Embryonic facial prominence (tissue), 1 donor: ENCODE results near the gene NTSR1.

Experiments
- DNase-seq: peaks from one replicate; pipeline ENCODE4 v3.0.0-alpha.2; 2016; ENCODE audit errors: extremely low spot score

NTSR1 gene

DNA sequence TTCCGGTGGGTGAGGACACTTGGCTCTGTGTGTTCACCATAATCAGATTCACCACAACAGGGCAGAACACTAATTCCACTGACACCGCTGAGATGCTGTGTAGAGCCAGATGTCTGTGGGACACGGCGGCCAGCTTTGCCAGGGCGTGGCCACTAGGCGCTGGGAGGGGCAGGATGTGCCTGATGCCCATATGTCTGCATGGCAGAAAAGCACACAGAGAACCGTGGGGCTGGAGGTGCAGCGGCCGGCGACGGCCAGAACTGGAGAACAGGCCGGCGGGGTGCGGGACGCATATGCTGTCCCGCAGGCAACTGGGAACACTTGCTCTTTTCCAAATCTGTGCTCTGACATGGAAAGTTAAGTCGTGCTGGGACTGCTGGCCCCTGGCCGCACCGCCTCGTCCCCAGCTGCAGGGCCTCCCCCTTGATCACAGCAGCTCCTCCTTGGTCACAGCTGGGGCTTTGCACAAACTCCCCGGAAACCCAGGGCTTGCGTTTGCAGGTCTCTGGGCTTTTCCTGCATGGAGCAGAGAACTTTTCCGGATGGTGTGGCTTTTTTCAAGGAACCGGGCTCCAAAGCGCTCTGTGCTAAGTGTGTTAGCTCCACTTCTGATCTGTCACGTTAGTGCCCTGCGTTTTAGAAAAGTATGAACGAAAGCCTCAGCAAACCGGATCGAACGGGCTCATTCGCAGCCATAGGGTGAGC lies 31.1 kb downstream of the NTSR1 start:
- no peak for DNase-seq

GRCh38 chr20:62740286-62741141 lies 31.9 kb downstream of the NTSR1 start:
- no peak for DNase-seq

GRCh38 chr20:62741191-62741691 lies 32.6 kb downstream of the NTSR1 start:
- no peak for DNase-seq

- no peak for DNase-seq
Measured at GRCh38 chr20:62741701-62742491, 33.3 kb downstream of the NTSR1 start.

DNA sequence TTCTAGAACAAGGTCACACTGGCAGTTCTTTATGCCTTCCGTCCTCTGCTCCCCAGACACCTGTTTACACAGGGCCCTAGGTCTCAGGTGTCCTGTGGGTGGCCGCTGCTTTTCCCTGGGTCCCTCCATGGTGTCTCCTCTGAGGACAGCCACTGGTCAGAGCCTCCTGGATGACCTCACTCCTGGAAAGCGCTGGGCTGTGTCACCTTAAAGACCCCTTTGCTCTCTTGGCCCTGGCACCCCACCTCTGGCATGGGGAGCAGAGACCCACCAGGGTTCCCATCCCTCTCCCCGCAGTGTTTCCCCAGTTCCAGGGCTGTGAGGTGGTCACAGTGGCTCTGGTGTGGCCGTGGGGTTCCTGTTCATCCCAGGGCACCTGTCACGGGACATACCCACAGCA lies 33.9 kb downstream of the NTSR1 start:
- DNase-seq = no peak

- no peak for DNase-seq
Measured at GRCh38 chr20:62742979-62743776, 34.5 kb downstream of the NTSR1 start.

- no peak for DNase-seq
Measured at GRCh38 chr20:62743777-62744317, 35.2 kb downstream of the NTSR1 start.

GRCh38 chr20:62744741-62745191 lies 36.1 kb downstream of the NTSR1 start:
- no peak for DNase-seq

DNA sequence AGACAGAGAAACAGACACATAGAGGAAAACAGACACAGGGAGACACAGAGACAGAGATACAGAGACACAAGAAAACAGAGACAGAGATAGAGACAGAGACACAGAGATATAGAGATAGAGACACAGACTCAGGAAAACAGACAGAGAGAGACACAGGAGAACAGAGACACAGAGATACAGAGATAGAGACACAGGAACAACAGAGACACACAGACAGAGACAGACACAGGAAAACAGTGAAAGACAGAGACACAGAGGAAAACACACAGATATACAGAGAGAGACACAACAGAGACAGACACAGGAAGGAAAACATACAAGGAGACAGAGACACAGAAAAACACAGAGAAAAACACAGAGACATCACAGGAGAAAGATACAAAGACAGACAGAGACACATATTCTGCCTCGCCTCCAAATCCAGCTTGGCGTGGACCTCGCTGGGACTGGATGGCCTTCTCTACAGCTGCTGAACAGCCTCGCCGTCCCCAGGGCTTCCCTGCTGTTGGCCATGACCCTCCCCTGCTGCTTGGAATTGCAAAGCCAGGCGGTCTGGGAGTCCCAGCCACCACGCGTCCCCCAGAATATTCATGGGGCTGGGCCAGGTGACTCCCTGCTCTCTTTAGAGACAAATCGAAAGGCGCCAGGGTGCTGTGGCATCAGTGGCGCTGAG lies 36.8 kb downstream of the NTSR1 start:
- DNase-seq = no peak

- no peak for DNase-seq
Measured at GRCh38 chr20:62745952-62746288, 37.3 kb downstream of the NTSR1 start.

- DNase-seq = no peak
Measured at GRCh38 chr20:62748311-62748710, 39.7 kb downstream of the NTSR1 start.

GRCh38 chr20:62749851-62750445 lies 41.3 kb downstream of the NTSR1 start:
- no peak for DNase-seq

GRCh38 chr20:62751551-62752150 lies 43.0 kb downstream of the NTSR1 start:
- DNase-seq = no peak

GRCh38 chr20:62752181-62752670 lies 43.6 kb downstream of the NTSR1 start:
- DNase-seq = no peak

- no peak for DNase-seq
Measured at GRCh38 chr20:62752671-62753501, 44.2 kb downstream of the NTSR1 start.

GRCh38 chr20:62753626-62754025 lies 45.0 kb downstream of the NTSR1 start:
- DNase-seq = no peak

DNA sequence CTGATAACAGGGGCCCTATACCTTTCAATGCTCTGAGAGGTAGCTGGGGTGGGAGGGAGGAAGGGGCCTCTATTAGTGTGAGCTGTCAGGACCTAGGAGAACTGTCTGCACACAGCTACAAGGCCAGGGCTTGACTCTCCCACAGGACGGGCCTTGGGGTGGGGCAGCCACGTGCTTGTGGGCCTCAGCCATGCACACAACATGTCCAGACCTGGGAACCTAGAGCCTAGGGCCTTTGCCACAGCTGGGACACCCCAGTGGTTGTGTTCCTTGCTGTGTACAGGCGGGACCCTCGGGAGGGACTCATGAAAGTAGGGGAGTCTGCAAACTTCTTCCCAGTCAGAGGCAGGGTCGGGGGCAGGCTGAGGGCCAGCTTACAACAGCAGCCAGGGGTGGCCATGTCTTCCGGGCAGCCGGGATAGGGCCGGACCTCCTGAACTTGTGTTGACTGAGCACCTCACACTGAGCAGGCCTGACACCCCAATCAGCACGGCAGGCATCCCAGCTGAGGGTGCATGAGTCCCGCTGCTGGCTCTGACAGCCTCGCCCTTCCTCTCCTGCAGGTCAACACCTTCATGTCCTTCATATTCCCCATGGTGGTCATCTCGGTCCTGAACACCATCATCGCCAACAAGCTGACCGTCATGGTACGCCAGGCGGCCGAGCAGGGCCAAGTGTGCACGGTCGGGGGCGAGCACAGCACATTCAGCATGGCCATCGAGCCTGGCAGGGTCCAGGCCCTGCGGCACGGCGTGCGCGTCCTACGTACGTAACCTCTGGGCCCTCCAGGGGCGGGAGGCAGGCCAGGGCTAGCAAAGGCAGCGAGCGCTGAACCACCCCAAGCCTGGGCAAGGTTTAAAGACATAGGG lies 45.7 kb downstream of the NTSR1 start:
- no peak for DNase-seq

- DNase-seq = no peak
Measured at GRCh38 chr20:62754991-62755356, 46.3 kb downstream of the NTSR1 start.
